ENCODE data around the gene NCS1. TPM values are rescaled to one million over a fixed set of nuclear protein-coding genes. Genes with fewer than 3 reads are reported as not detected.

NCS1 gene
- total and polyA plus RNA-seq, 2 of the 8 experiments (the other 6 are each of a cell fraction or from before 2014, with no cell fraction given): 34.7 to 47.6 TPM

GRCh38 chr9:130255631-130256134 is 83.5 kb downstream of the NCS1 start:
- H3K23me2 ChIP-seq (ENCODE audit: low read depth, low read length): no peaks in the 10 kb centered on the region
- no peak for TF ChIP-seq ATF2 (IDR thresholded peaks at IDR 0.05; ENCODE audit: low read length)
- no peak for TF ChIP-seq ATF3 (IDR thresholded peaks at IDR 0.05; ENCODE audit: insufficient read depth, low read depth, low read length)
- no peak for TF ChIP-seq GTF2F1 (IDR thresholded peaks at IDR 0.05; ENCODE audit: borderline replicate concordance, low read depth, low read length)
- TF ChIP-seq CBX5 (IDR thresholded peaks at IDR 0.05; ENCODE audit: low read depth, low read length): no peak
- no peak for TF ChIP-seq SP1 (IDR thresholded peaks at IDR 0.05; ENCODE audit: low read depth, low read length)
- TF ChIP-seq SIX5 (IDR thresholded peaks at IDR 0.05; ENCODE audit: low read depth, low read length): no peak
- TF ChIP-seq CBX8 (IDR thresholded peaks at IDR 0.05; ENCODE audit: borderline replicate concordance, low read depth, low read length): no peak
- no peak overlapping the region for H3K4me2 ChIP-seq (ENCODE audit: insufficient read depth in 1 of 2, low read depth in 2 of 2, low read length in 2 of 2)
- no peaks in the 10 kb centered on the region for H3K36me3 ChIP-seq (ENCODE audit: control insufficient read depth in 2 of 4, insufficient read depth in 4 of 4, low read length in 3 of 4)
- H3K14ac ChIP-seq (ENCODE audit: insufficient read length): no peak overlapping the region
- H3K9ac ChIP-seq (replicated peaks in 1 of 4; ENCODE audit: extremely low read depth in 1 of 4, low read depth in 3 of 4, low read length in 3 of 4): no peak overlapping the region
- peaks cover 7 to 9% of the 10 kb centered on the region in 2 experiments for H3K9me3 ChIP-seq (ENCODE audit: insufficient read depth in 2 of 2, low read depth in 1 of 2, low read length in 1 of 2)
- no peak overlapping the region for H2BK15ac ChIP-seq (ENCODE audit: low read length)
- H2BK120ac ChIP-seq (replicated peaks; ENCODE audit: low read depth, low read length): no peak overlapping the region
- H4K8ac ChIP-seq (ENCODE audit: extremely low read depth, insufficient read depth, low read length): no peak overlapping the region
- H3K27ac ChIP-seq (ENCODE audit: low read depth, low read length): no peak overlapping the region
- no peak overlapping the region for H4K5ac ChIP-seq (ENCODE audit: insufficient read length, low read depth, low read length)
- H3K4me3 ChIP-seq (ENCODE audit: extremely low read depth in 1 of 4, insufficient read depth in 2 of 4, low read depth in 3 of 4, low read length in 4 of 4): no peak overlapping the region
- ChIA-PET CTCF (ENCODE audit: partially characterized antibody) (interaction anchor here (0.6 to 3.2 kb wide), 9 partner anchors 8 to 536 kb away, joined by 3 to 36 read pairs (median 3); no protein-coding TSS in a partner anchor), POLR2A (ENCODE audit: partially characterized antibody) (interaction anchor here (1.5 kb wide), 1 partner anchor 10 kb away, joined by 3 read pairs; the partner anchor contains the start of gene HMCN2)
- H2AFZ ChIP-seq (ENCODE audit: low read length): no peak overlapping the region
- DNase-seq (ENCODE audit: low read depth in 1 of 2, low spot score in 2 of 2) (no peak), FAIRE-seq (no peak)
- H3K56ac ChIP-seq (replicated peaks; ENCODE audit: insufficient read length, low read depth, low read length): no peak overlapping the region
- H3K79me1 ChIP-seq (ENCODE audit: low read depth, low read length): no peaks in the 10 kb centered on the region
- H2BK20ac ChIP-seq (ENCODE audit: low read length): no peak overlapping the region
- H4K91ac ChIP-seq (replicated peaks; ENCODE audit: insufficient read length, low read length): no peak overlapping the region
- H3K79me2 ChIP-seq (ENCODE audit: control insufficient read depth in 1 of 2, insufficient read depth in 2 of 2, low read length in 2 of 2): no peaks in the 10 kb centered on the region
- WGBS, 2 experiments (ENCODE audit: extremely low coverage in 1 of 2, insufficient coverage in 1 of 2, insufficient read length in 1 of 2, insufficient replicate concordance in 2 of 2, low coverage in 1 of 2, low lambda C conversion rate in 2 of 2, missing lambda C conversion rate in 1 of 2): 91% methylated on average over 5 of the region's 5 CpGs; no CpG with 5 or more reads in 1 of the 2 experiments
- H3K27me3 ChIP-seq (replicated peaks in 1 of 4; ENCODE audit: control insufficient read depth in 3 of 4, extremely low read depth in 1 of 4, insufficient read depth in 3 of 4, low read length in 3 of 4): no peaks in the 10 kb centered on the region
- no peak overlapping the region for H2BK5ac ChIP-seq (ENCODE audit: low read depth, low read length)
- H2BK12ac ChIP-seq (ENCODE audit: low read depth, low read length): no peak overlapping the region
- no peak overlapping the region for H3K23ac ChIP-seq (ENCODE audit: insufficient read length)
- no peaks in the 10 kb centered on the region for H3K4me1 ChIP-seq (replicated peaks in 1 of 4; ENCODE audit: control insufficient read depth in 3 of 4, insufficient read depth in 4 of 4, low read length in 3 of 4)
- no peaks in the 10 kb centered on the region for H4K20me1 ChIP-seq (replicated peaks in 1 of 2; ENCODE audit: control insufficient read depth in 1 of 2, insufficient read depth in 2 of 2, low read length in 2 of 2)
- H3K4ac ChIP-seq (replicated peaks; ENCODE audit: insufficient read length, low read depth, low read length): no peak overlapping the region
- no peak overlapping the region for H3K18ac ChIP-seq (ENCODE audit: extremely low read depth, low read length)
- no peak overlapping the region for H2AK5ac ChIP-seq (ENCODE audit: low read depth, low read length)

Measured in H1 (cell line).